Spinal cord (tissue), 10 donors: ENCODE data around the gene CHCHD10. TPM values are rescaled to one million over a fixed set of nuclear protein-coding genes. Genes with fewer than 3 reads are reported as not detected.

ENCODE experiments used
- DNase-seq, 6 donors: peaks; one replicate each; pipeline versions ENCODE4 v3.0.0 to v3.0.0-alpha.2; 2013 to 2015; ENCODE audit warnings: low spot score in 6 of 6, low read depth in 4 of 6
- H3K27ac ChIP-seq: one replicate; pipeline ENCODE4 v1.5.1; 2013; ENCODE audit warnings: low read depth, low read length, control low read depth
- H3K27me3 ChIP-seq: one replicate; pipeline ENCODE4 v1.6.1; 2013; ENCODE audit warnings: low read length; ENCODE audit not compliant: control insufficient read depth, insufficient read depth
- H3K36me3 ChIP-seq: one replicate; pipeline ENCODE4 v1.6.1; 2013; ENCODE audit warnings: low read length; ENCODE audit not compliant: control insufficient read depth, insufficient read depth
- H3K4me1 ChIP-seq: one replicate; pipeline ENCODE4 v1.6.1; 2013; ENCODE audit warnings: low read length; ENCODE audit not compliant: control insufficient read depth, insufficient read depth
- H3K4me3 ChIP-seq: one replicate; pipeline ENCODE4 v1.5.1; 2013; ENCODE audit warnings: low read depth, low read length, control low read depth
- H3K9me3 ChIP-seq: one replicate; pipeline ENCODE4 v1.6.1; 2013; ENCODE audit warnings: low read length; ENCODE audit not compliant: control insufficient read depth, insufficient read depth
- WGBS: methylation state at CpG from one replicate; pipeline ENCODE4 v1.1.5; 2013; ENCODE audit warnings: missing lambda C conversion rate; ENCODE audit not compliant: insufficient coverage; 5-methylcytosine and 5-hydroxymethylcytosine counted together
- polyA plus RNA-seq, 2 donors: library from polyadenylated mRNA; unstranded; fragments of 120-200 nt; gene quantifications; one replicate each; pipeline ENCODE4 v1.2.1, GENCODE V29; 2013; ENCODE audit not compliant: insufficient read length in 2 of 2
- total RNA-seq, 2 donors: library from RNA; depleted of rRNA in 1 of 2; stranded (reverse); fragments of 120-200 nt in 1 of 2; fragments of >200 nt in 1 of 2; gene quantifications; one replicate each; pipeline versions ENCODE4 v1.2.3 to v1.2.4, GENCODE V29; 2013 to 2014
- donor health status: healthy.

The CHCHD10 gene
- total and polyA plus RNA-seq, 4 donors = 10.6 to 97.3 (median 65.9) TPM

- Histone ChIP-seq H3K36me3 (peaks cover 28% of the 10 kb centered on the region), H3K9me3 (no peaks in the 10 kb centered on the region), H3K4me1 (peaks cover 49% of the 10 kb centered on the region), H3K4me3 (no peak overlapping the region), H3K27ac (no peak overlapping the region), H3K27me3 (no peaks in the 10 kb centered on the region)
- peak in 1 of 6 donors; percentile 6 for DNase-seq
- WGBS = 15% methylated on average over 13 of the region's 17 CpGs
These were observed 4.2 kb downstream of the CHCHD10 start for GRCh38 chr22:23763579-23763945.

DNA sequence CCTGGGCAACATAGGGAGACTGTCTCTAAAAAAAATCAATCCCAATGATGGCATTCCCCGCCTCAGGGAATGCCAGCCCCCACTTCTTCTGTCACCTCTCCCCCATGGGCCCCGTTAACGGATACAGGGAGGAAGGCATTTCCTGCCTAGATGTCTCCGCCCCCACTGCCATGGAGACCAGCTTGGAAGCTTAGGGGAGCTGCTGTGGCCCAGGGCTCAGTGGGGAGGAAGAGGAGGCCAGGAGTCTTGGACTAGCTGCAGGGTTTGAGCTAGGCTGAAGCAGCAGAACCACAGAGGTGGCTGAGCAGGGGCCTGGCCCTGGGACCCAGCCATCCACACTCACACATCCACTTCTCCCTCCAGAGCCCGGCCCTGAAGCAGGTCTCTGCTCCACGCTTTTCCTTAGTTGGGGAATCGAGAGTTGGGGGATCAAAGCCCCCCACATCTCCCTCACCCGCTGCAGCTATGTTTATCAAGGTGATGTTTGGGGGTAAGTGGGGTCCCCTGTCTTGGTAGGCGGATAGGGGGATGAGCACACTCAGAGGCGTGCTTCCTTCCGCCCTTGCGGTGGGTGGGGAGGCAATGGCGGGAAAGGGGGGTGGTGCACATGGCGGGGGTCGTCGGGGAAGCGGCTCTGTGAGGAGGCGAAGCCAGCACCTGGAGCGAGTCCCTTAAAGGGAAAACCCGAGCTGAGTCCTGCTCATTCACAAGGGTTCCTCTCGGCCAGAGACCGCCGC lies 4.8 kb downstream of the CHCHD10 start, which contains the start of gene C22orf15:
C22orf15 (plus strand) TSS at position 149 of the 737 bp plus-strand sequence; CDS start at position 466, 317 bp downstream.
- 34% methylated on average over 16 of the region's 23 CpGs for WGBS
- no peak within 1 kb of the TSS for H3K4me3 ChIP-seq
- H3K27me3 ChIP-seq = no peaks in the 10 kb centered on the region
- peak in 1 of 6 donors; percentile 17 for DNase-seq
- peaks cover 28% of the 10 kb centered on the region for H3K36me3 ChIP-seq
- H3K4me1 ChIP-seq = peaks cover 44% of the 10 kb centered on the region
- no peak within 1 kb of the TSS for H3K27ac ChIP-seq
- H3K9me3 ChIP-seq = no peaks in the 10 kb centered on the region

DNA sequence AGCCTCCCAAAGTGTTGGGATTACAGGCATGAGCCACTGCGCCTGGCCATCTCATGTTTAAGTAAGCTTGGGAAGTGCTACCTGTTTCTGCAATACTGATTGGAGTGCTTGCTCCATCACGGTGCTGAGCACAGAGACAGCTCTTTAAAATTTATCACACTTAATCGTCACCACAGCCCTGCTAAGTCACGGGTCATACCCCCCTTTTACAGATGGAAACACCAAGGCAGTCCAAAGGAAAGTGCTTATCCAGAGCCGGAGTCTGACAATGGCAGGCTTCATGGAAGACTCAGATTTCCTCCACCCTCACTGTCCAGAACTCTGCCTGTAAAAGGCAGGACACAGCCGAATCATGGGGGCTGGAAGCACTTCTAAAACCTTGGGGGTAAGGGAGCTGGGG lies 7.7 kb downstream of the CHCHD10 start:
- H3K9me3 ChIP-seq = no peaks in the 10 kb centered on the region
- WGBS = 92% methylated on average over 5 of the region's 6 CpGs
- DNase-seq = no peak
- H3K4me3 ChIP-seq = no peak overlapping the region
- peaks cover 24% of the 10 kb centered on the region for H3K4me1 ChIP-seq
- no peaks in the 10 kb centered on the region for H3K27me3 ChIP-seq
- H3K36me3 ChIP-seq = peaks cover 15% of the 10 kb centered on the region
- no peak overlapping the region for H3K27ac ChIP-seq

- DNase-seq = no peak
- WGBS = 85% methylated on average over 4 of the region's 4 CpGs
- H3K36me3 ChIP-seq = peaks cover 11% of the 10 kb centered on the region
These were observed 8.2 kb downstream of the CHCHD10 start for GRCh38 chr22:23759566-23759965.

GRCh38 chr22:23756891-23757290 lies 10.9 kb downstream of the CHCHD10 start:
- Histone ChIP-seq H3K36me3 (no peaks in the 10 kb centered on the region), H3K27me3 (no peaks in the 10 kb centered on the region), H3K4me3 (no peak overlapping the region), H3K9me3 (no peaks in the 10 kb centered on the region), H3K27ac (no peak overlapping the region), H3K4me1 (peaks cover 5% of the 10 kb centered on the region)
- no peak for DNase-seq
- WGBS = 27% methylated on average over 3 of the region's 4 CpGs

More at GRCh38 chr22:23759566-23759965, 8.2 kb downstream of the CHCHD10 start:
- Histone ChIP-seq H3K4me3 (no peak overlapping the region), H3K27ac (no peak overlapping the region), H3K27me3 (no peaks in the 10 kb centered on the region), H3K4me1 (peaks cover 20% of the 10 kb centered on the region), H3K9me3 (no peaks in the 10 kb centered on the region)

- H3K36me3 ChIP-seq = no peaks in the 10 kb centered on the region
- H3K4me3 ChIP-seq = no peak overlapping the region
- H3K9me3 ChIP-seq = no peaks in the 10 kb centered on the region
- no peak for DNase-seq
- no peak overlapping the region for H3K27ac ChIP-seq
- H3K4me1 ChIP-seq = peaks cover 13% of the 10 kb centered on the region
- 100% methylated on average over 2 of the region's 8 CpGs for WGBS
- H3K27me3 ChIP-seq = no peaks in the 10 kb centered on the region
These were observed 12.1 kb downstream of the CHCHD10 start for GRCh38 chr22:23755711-23756110.

DNA sequence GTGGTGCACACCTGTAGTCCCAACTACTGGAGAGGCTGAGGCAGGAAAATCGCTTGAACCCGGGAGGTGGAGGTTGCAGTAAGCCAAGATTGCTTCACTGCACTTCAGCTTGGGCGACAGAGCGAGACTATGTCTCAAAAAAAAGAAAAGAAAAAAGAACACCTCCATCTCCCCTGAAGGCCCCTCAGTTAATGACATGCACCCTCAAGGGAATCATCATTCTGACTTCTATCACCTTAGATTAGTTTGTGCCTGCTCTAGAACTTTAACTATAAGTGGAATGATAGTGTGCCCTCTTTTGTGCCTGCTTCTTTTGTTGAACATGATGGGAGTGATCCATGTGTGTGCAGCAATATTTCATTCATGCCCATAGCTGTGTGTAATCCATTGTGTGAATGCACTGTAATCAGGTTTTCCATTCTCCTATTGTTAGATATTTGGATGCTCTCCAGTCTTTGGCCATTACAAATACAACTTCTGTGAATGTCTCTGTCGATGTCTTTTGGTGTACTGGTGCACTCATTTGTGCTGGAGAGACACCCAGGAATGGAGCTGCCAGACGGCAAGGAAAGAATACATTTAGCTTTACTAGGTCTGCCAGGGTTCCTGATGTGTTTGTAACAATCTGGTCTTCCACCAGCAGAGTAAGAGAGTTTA lies 12.7 kb downstream of the CHCHD10 start:
- Histone ChIP-seq H3K4me3 (no peak overlapping the region), H3K9me3 (no peaks in the 10 kb centered on the region), H3K36me3 (no peaks in the 10 kb centered on the region), H3K27me3 (no peaks in the 10 kb centered on the region), H3K4me1 (peaks cover 13% of the 10 kb centered on the region), H3K27ac (no peak overlapping the region)
- peak in 1 of 6 donors; percentile 20 for DNase-seq
- 17% methylated on average over 1 of the region's 6 CpGs for WGBS

DNA sequence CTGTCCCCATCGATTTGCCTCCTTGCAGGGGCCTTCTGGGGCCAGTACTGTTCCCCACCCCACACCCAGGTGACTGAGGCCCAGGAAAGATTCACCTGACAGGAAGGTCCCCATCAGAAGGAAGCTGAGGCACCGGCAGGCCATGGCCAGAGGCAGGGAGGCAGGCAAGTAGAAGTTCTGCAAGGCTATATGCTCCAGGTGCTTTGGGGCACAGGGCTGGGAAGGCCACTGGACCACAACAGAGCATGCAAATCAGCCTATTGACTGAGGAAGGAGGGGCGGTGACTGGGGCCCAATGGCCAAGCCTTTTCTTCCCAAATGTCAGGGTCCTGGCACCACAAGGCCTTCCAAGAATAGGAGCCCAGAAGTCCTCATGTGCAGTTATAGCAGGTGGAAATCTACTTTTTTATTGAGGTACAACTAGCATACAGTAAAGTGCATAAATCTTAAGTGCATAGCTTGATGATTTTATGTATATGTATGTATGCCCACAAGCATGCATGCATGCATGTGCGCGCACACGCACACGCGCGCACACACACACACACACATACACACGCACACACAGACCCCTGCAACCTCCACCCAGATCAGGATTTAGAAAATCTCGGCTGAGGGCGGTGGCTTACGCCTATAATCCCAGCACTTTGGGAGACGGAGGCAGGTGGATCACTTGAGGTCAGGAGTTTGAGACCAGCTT lies 13.4 kb downstream of the CHCHD10 start, which contains the start of gene VPREB3:
VPREB3 (minus strand) TSS at position 206 of the 700 bp plus-strand sequence; CDS start at position 144, 62 bp downstream.
- Histone ChIP-seq H3K27ac (no peak within 1 kb of the TSS), H3K36me3 (no peaks in the 10 kb centered on the region), H3K4me3 (no peak within 1 kb of the TSS), H3K27me3 (no peaks in the 10 kb centered on the region), H3K4me1 (peaks cover 17% of the 10 kb centered on the region), H3K9me3 (no peaks in the 10 kb centered on the region)
- 80% methylated on average over 9 of the region's 14 CpGs for whole genome bisulfite sequencing
- no peak for DNase-seq

- DNase-seq = no peak
- Histone ChIP-seq H3K9me3 (no peaks in the 10 kb centered on the region), H3K4me3 (no peak overlapping the region), H3K4me1 (peaks cover 17% of the 10 kb centered on the region), H3K36me3 (no peaks in the 10 kb centered on the region), H3K27ac (no peak overlapping the region), H3K27me3 (no peaks in the 10 kb centered on the region)
- 70% methylated on average over 2 of the region's 2 CpGs for WGBS
These were observed 14.4 kb downstream of the CHCHD10 start for GRCh38 chr22:23753385-23753784.
